Neuronal stem cell (in vitro differentiated cells): ENCODE measurements around the gene FGF9.

ENCODE experiments used
- DNase-seq: peaks from one replicate; pipeline ENCODE4 v3.0.0-alpha.2; 2013; ENCODE audit warnings: low spot score
- H2AFZ ChIP-seq: one replicate; pipeline ENCODE4 v1.6.1; 2013; ENCODE audit warnings: mild to moderate bottlenecking, low read length, inconsistent platforms
- H2AK5ac ChIP-seq: 2 replicates; pipeline ENCODE4 v1.6.1; 2013; ENCODE audit warnings: low read depth, mild to moderate bottlenecking, inconsistent platforms, low read length, moderate library complexity, mixed read lengths
- H2BK120ac ChIP-seq: 2 replicates; pipeline ENCODE4 v1.6.1; 2013; ENCODE audit warnings: low read depth, mild to moderate bottlenecking, inconsistent platforms, low read length, moderate library complexity, mixed read lengths
- H2BK12ac ChIP-seq: one replicate; pipeline ENCODE4 v1.6.1; 2013; ENCODE audit warnings: low read length, inconsistent platforms
- H2BK15ac ChIP-seq: 2 replicates; pipeline ENCODE4 v1.6.1; 2013; ENCODE audit warnings: mild to moderate bottlenecking, low read length, inconsistent platforms, mixed read lengths
- H2BK5ac ChIP-seq: one replicate; pipeline ENCODE4 v1.6.1; 2013; ENCODE audit warnings: inconsistent platforms, mild to moderate bottlenecking, low read length, moderate library complexity
- H3K14ac ChIP-seq: one replicate; pipeline ENCODE4 v1.6.1; 2013; ENCODE audit warnings: low read length, inconsistent platforms
- H3K18ac ChIP-seq: 2 replicates; pipeline ENCODE4 v1.6.1; 2013; ENCODE audit warnings: low read length, inconsistent platforms
- H3K23ac ChIP-seq: 2 replicates; pipeline ENCODE4 v1.6.1; 2013; ENCODE audit warnings: low read depth, mild to moderate bottlenecking, mixed read lengths, low read length, inconsistent platforms; ENCODE audit not compliant: poor library complexity
- H3K27ac ChIP-seq: replicated peaks from 3 replicates; pipeline ENCODE4 v1.5.1; 2013; ENCODE audit warnings: low read length, inconsistent platforms
- H3K27me3 ChIP-seq, 3 experiments: 2 replicates each; pipeline ENCODE4 v1.6.1; 2013; ENCODE audit warnings: low read length in 3 of 3, mild to moderate bottlenecking in 2 of 3, inconsistent platforms in 1 of 3, low read depth in 1 of 3, mixed read lengths in 1 of 3, moderate library complexity in 1 of 3; ENCODE audit not compliant: control insufficient read depth in 3 of 3, insufficient read depth in 3 of 3
- H3K36me3 ChIP-seq, 2 donors: replicated peaks in 1 of 2; 2 replicates each; pipeline ENCODE4 v1.6.1; 2013; ENCODE audit warnings: low read length in 2 of 2; ENCODE audit not compliant: control insufficient read depth in 2 of 2, insufficient read depth in 2 of 2
- H3K4ac ChIP-seq: 2 replicates; pipeline ENCODE4 v1.6.1; 2013; ENCODE audit warnings: inconsistent platforms, mild to moderate bottlenecking, low read length, moderate library complexity
- H3K4me1 ChIP-seq, 2 donors: 1 replicate in 1 of 2; 2 replicates in 1 of 2; pipeline ENCODE4 v1.6.1; 2013; ENCODE audit warnings: low read length in 2 of 2, low read depth in 1 of 2; ENCODE audit not compliant: control insufficient read depth in 2 of 2, insufficient read depth in 1 of 2
- H3K4me2 ChIP-seq: one replicate; pipeline ENCODE4 v1.6.1; 2013; ENCODE audit warnings: mild to moderate bottlenecking, low read length, inconsistent platforms; ENCODE audit not compliant: insufficient read depth, poor library complexity, severe bottlenecking
- H3K4me3 ChIP-seq, 2 donors: 2 replicates each; pipeline ENCODE4 v1.5.1; 2013; ENCODE audit warnings: low read length in 2 of 2, mild to moderate bottlenecking in 2 of 2, inconsistent platforms in 1 of 2, moderate library complexity in 1 of 2
- H3K79me1 ChIP-seq: one replicate; pipeline ENCODE4 v1.6.1; 2013; ENCODE audit warnings: low read depth, mild to moderate bottlenecking, inconsistent platforms, low read length, moderate library complexity
- H3K9ac ChIP-seq: one replicate; pipeline ENCODE4 v1.6.1; 2013; ENCODE audit warnings: mild to moderate bottlenecking, low read depth, low read length, inconsistent platforms; ENCODE audit not compliant: poor library complexity
- H3K9me3 ChIP-seq, 2 donors: replicated peaks in 1 of 2; 2 replicates each; pipeline versions ENCODE3 to v1.6.1; 2013; ENCODE audit warnings: low read length in 2 of 2, mild to moderate bottlenecking in 2 of 2, inconsistent platforms in 1 of 2, low read depth in 1 of 2, mixed read lengths in 1 of 2, moderate library complexity in 1 of 2; ENCODE audit not compliant: control insufficient read depth in 2 of 2, insufficient read depth in 1 of 2
- H4K8ac ChIP-seq: one replicate; pipeline ENCODE4 v1.6.1; 2013; ENCODE audit warnings: low read depth, mild to moderate bottlenecking, inconsistent platforms, low read length, moderate library complexity
- H4K91ac ChIP-seq: one replicate; pipeline ENCODE4 v1.6.1; 2013; ENCODE audit warnings: low read length, low read depth, mild to moderate bottlenecking, inconsistent platforms; ENCODE audit not compliant: poor library complexity
- WGBS, 2 donors: extraction: QIAGEN DNeasy Blood & Tissue Kit; methylation state at CpG; one replicate each; pipeline ENCODE4 v1.1.7; 2013; ENCODE audit warnings: missing lambda C conversion rate in 2 of 2, mixed read lengths in 1 of 2; ENCODE audit not compliant: insufficient read length in 2 of 2, insufficient replicate concordance in 1 of 2; ENCODE audit errors: extremely low coverage in 2 of 2; 5-methylcytosine and 5-hydroxymethylcytosine counted together

The FGF9 gene

GRCh38 chr13:21637296-21637695 is 33.6 kb upstream of the FGF9 start:
- no CpG with 5 or more reads among the region's 13 CpGs for WGBS, 2 donors
- no peak overlapping the region for H3K4ac ChIP-seq
- no peak for DNase-seq
- no peak overlapping the region for H2AFZ ChIP-seq
- no peak overlapping the region for H2BK120ac ChIP-seq
- H3K36me3 ChIP-seq = no peaks in the 10 kb centered on the region
- no peak overlapping the region for H3K18ac ChIP-seq
- H3K79me1 ChIP-seq = no peaks in the 10 kb centered on the region
- no peak overlapping the region for H2BK15ac ChIP-seq
- no peak overlapping the region for H3K14ac ChIP-seq
- H3K9ac ChIP-seq = no peak overlapping the region
- H2BK12ac ChIP-seq = no peak overlapping the region
- H2AK5ac ChIP-seq = no peak overlapping the region
- no peak overlapping the region for H4K8ac ChIP-seq
- no peak overlapping the region for H4K91ac ChIP-seq
- no peak overlapping the region for H2BK5ac ChIP-seq
- no peak overlapping the region for H3K27ac ChIP-seq
- no peaks in the 10 kb centered on the region for H3K27me3 ChIP-seq
- no peak overlapping the region for H3K23ac ChIP-seq
- no peak overlapping the region for H3K4me2 ChIP-seq
- H3K4me1 ChIP-seq = peaks cover 0 to 13% of the 10 kb centered on the region in 2 donors
- no peaks in the 10 kb centered on the region for H3K9me3 ChIP-seq
- H3K4me3 ChIP-seq = peak overlapping the region in 1 of 2 donors; percentile 1

- peak; percentile 35 for DNase-seq
- Histone ChIP-seq H3K4me2 (no peak overlapping the region), H3K4ac (no peak overlapping the region), H2AK5ac (no peak overlapping the region), H3K9me3 (no peaks in the 10 kb centered on the region), H3K4me3 (no peak overlapping the region), H3K79me1 (no peaks in the 10 kb centered on the region), H2BK120ac (no peak overlapping the region), H3K27me3 (no peaks in the 10 kb centered on the region), H2AFZ (peak overlapping the region; percentile 7), H4K91ac (no peak overlapping the region), H4K8ac (no peak overlapping the region), H3K27ac (peak overlapping the region; percentile 63), H3K9ac (no peak overlapping the region), H2BK12ac (no peak overlapping the region), H3K18ac (no peak overlapping the region), H3K14ac (no peak overlapping the region), H3K4me1 (peaks cover 0 to 13% of the 10 kb centered on the region in 2 donors), H3K23ac (no peak overlapping the region), H2BK15ac (no peak overlapping the region), H3K36me3 (no peaks in the 10 kb centered on the region), H2BK5ac (no peak overlapping the region)
- no CpG with 5 or more reads among the region's 6 CpGs for WGBS, 2 donors
Measured at GRCh38 chr13:21638319-21639282, 32.3 kb upstream of the FGF9 start.

GRCh38 chr13:21639561-21639960 is 31.3 kb upstream of the FGF9 start:
- no peak overlapping the region for H3K4me3 ChIP-seq
- no peak overlapping the region for H2BK15ac ChIP-seq
- no peak overlapping the region for H3K18ac ChIP-seq
- peak overlapping the region; percentile 46 for H2AFZ ChIP-seq
- peaks cover 0 to 3% of the 10 kb centered on the region in 2 donors for H3K9me3 ChIP-seq
- H3K79me1 ChIP-seq = no peaks in the 10 kb centered on the region
- H4K91ac ChIP-seq = no peak overlapping the region
- H3K27ac ChIP-seq = peak overlapping the region; percentile 63
- H2BK12ac ChIP-seq = no peak overlapping the region
- peak; percentile 66 for DNase-seq
- no peak overlapping the region for H2BK120ac ChIP-seq
- peaks cover 0 to 13% of the 10 kb centered on the region in 2 donors for H3K4me1 ChIP-seq
- H3K14ac ChIP-seq = no peak overlapping the region
- no peaks in the 10 kb centered on the region for H3K36me3 ChIP-seq
- H3K4ac ChIP-seq = no peak overlapping the region
- H3K9ac ChIP-seq = no peak overlapping the region
- no peak overlapping the region for H2AK5ac ChIP-seq
- no peak overlapping the region for H3K4me2 ChIP-seq
- WGBS, 2 donors = no CpG with 5 or more reads among the region's 5 CpGs
- no peak overlapping the region for H3K23ac ChIP-seq
- H2BK5ac ChIP-seq = no peak overlapping the region
- no peaks in the 10 kb centered on the region for H3K27me3 ChIP-seq
- no peak overlapping the region for H4K8ac ChIP-seq

GRCh38 chr13:21641629-21642028 is 29.2 kb upstream of the FGF9 start:
- no peaks in the 10 kb centered on the region for H3K27me3 ChIP-seq
- no peak overlapping the region for H3K9ac ChIP-seq
- no peak overlapping the region for H2BK12ac ChIP-seq
- H2BK120ac ChIP-seq = no peak overlapping the region
- H2BK5ac ChIP-seq = no peak overlapping the region
- DNase-seq = no peak
- H3K23ac ChIP-seq = no peak overlapping the region
- H3K18ac ChIP-seq = no peak overlapping the region
- no peak overlapping the region for H3K27ac ChIP-seq
- H3K79me1 ChIP-seq = no peaks in the 10 kb centered on the region
- no peak overlapping the region for H3K4me2 ChIP-seq
- H3K4ac ChIP-seq = no peak overlapping the region
- no peak overlapping the region for H2BK15ac ChIP-seq
- H4K91ac ChIP-seq = no peak overlapping the region
- no CpG with 5 or more reads among the region's 2 CpGs for WGBS, 2 donors
- peaks cover 0 to 3% of the 10 kb centered on the region in 2 donors for H3K9me3 ChIP-seq
- no peaks in the 10 kb centered on the region for H3K36me3 ChIP-seq
- H3K14ac ChIP-seq = no peak overlapping the region
- no peak overlapping the region for H3K4me3 ChIP-seq
- H2AFZ ChIP-seq = no peak overlapping the region
- no peak overlapping the region for H2AK5ac ChIP-seq
- H4K8ac ChIP-seq = no peak overlapping the region
- peaks cover 0 to 13% of the 10 kb centered on the region in 2 donors for H3K4me1 ChIP-seq
